ENCODE data around the gene MEIS3.

MEIS3 gene

DNA sequence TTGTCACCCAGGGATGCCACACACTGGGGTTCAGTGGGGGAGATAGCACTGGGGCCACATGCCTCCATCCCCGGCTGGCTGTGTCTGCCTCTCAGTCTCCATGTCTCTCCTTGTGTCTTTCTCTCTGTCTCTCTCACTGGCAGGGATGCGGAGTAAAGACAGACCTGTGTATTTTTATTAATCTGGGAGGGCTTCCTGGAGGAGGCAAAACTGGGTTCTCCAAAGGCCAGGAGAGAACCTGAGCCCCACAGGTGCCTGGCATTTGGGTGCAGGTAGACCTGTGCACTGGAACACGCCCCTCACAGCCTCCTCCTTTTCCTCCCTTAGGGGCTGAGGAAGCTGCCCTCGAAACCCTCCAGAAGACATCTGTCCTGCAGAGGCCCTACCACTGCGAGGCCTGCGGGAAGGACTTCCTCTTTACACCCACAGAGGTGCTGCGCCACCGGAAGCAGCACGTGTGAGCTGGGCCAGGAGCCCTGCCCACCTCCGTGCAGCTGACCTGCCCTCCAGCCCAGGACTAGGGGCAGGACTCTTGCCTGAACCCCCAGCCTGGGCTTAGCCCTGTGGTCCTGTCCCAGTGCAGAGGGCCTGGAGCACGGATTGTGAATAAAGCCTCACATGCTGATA is 37.6 kb downstream of the MEIS3 start:
- Histone ChIP-seq H3K36me3 (ENCODE audit: low read depth) (peaks cover 17% of the 10 kb centered on the region), H3K27ac (ENCODE audit: poor library complexity, severe bottlenecking) (no peak overlapping the region)

DNA sequence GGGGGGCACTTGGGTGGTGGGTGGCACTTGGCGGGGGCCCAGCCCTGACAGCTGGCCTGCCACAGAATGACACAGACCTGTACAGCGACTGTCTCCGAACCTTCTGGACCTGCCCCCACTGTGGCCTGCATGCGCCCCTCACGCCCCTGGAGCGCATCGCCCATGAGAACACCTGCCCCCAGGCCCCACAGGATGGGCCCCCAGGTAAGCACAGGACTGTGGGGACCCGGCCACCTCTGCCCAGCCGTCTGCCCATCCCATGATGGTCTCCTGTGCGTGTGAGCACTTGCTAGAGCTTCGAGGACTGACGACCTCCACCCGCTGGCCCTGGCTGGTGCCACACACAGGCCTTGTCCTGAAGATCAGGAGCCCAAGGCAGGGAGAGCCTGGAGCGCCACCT is 38.2 kb downstream of the MEIS3 start:
- TF ChIP-seq, protein P1, sequence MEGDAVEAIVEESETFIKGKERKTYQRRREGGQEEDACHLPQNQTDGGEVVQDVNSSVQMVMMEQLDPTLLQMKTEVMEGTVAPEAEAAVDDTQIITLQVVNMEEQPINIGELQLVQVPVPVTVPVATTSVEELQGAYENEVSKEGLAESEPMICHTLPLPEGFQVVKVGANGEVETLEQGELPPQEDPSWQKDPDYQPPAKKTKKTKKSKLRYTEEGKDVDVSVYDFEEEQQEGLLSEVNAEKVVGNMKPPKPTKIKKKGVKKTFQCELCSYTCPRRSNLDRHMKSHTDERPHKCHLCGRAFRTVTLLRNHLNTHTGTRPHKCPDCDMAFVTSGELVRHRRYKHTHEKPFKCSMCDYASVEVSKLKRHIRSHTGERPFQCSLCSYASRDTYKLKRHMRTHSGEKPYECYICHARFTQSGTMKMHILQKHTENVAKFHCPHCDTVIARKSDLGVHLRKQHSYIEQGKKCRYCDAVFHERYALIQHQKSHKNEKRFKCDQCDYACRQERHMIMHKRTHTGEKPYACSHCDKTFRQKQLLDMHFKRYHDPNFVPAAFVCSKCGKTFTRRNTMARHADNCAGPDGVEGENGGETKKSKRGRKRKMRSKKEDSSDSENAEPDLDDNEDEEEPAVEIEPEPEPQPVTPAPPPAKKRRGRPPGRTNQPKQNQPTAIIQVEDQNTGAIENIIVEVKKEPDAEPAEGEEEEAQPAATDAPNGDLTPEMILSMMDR (IDR thresholded peaks at IDR 0.05; ENCODE audit: poor library complexity, severe bottlenecking) = no peak
- H3K4me1 ChIP-seq (ENCODE audit: insufficient read depth, poor library complexity, severe bottlenecking) = no peaks in the 10 kb centered on the region

More for the DNA sequence above, 37.6 kb downstream of the MEIS3 start:
- no peak for DNase-seq (ENCODE audit: low spot score)
- Histone ChIP-seq H3K4me3 (ENCODE audit: severe bottlenecking) (no peak overlapping the region), H3K4me1 (ENCODE audit: insufficient read depth, poor library complexity, severe bottlenecking) (no peaks in the 10 kb centered on the region), H3K9me3 (ENCODE audit: severe bottlenecking) (no peaks in the 10 kb centered on the region), H3K27me3 (ENCODE audit: insufficient read depth, poor library complexity, severe bottlenecking) (no peaks in the 10 kb centered on the region)
- TF ChIP-seq, protein P1 (IDR thresholded peaks at IDR 0.05; ENCODE audit: poor library complexity, severe bottlenecking) = no peak
- ATAC-seq (ENCODE audit: low read depth) = no peak

DNA sequence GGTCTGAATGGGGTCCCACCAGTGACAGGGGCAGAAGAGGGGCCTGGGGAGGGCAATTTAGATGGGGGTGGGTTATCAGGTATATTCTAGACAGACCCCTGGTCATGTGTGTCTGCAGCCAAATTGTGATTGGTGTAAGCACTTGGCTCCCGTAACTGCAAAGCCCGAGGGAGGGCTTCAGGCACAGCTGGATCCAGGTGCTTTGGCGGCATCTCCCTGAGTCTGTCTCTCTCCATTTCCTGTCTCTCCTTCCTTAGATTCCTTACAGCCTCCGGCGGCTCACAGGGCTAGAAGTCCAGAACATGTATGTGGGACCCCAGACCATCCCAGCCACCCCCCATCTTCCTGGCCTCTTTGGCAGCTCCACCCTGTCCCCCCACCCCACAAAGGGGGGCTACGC is 38.8 kb downstream of the MEIS3 start:
- H3K4me3 ChIP-seq (ENCODE audit: severe bottlenecking) = no peak overlapping the region
- H3K4me1 ChIP-seq (ENCODE audit: insufficient read depth, poor library complexity, severe bottlenecking) = no peaks in the 10 kb centered on the region
- no peak for DNase-seq (ENCODE audit: low spot score)
- peaks cover 29% of the 10 kb centered on the region for H3K36me3 ChIP-seq (ENCODE audit: low read depth)
- TF ChIP-seq, protein P1 (IDR thresholded peaks at IDR 0.05; ENCODE audit: poor library complexity, severe bottlenecking) = no peak
- H3K27me3 ChIP-seq (ENCODE audit: insufficient read depth, poor library complexity, severe bottlenecking) = no peaks in the 10 kb centered on the region
- H3K9me3 ChIP-seq (ENCODE audit: severe bottlenecking) = no peaks in the 10 kb centered on the region
- ATAC-seq (ENCODE audit: low read depth) = no peak
- no peak overlapping the region for H3K27ac ChIP-seq (ENCODE audit: poor library complexity, severe bottlenecking)

More for the DNA sequence above, 38.2 kb downstream of the MEIS3 start:
- DNase-seq (ENCODE audit: low spot score) (no peak), ATAC-seq (ENCODE audit: low read depth) (no peak)
- Histone ChIP-seq H3K9me3 (ENCODE audit: severe bottlenecking) (no peaks in the 10 kb centered on the region), H3K27ac (ENCODE audit: poor library complexity, severe bottlenecking) (no peak overlapping the region), H3K4me3 (ENCODE audit: severe bottlenecking) (no peak overlapping the region), H3K36me3 (ENCODE audit: low read depth) (peaks cover 24% of the 10 kb centered on the region), H3K27me3 (ENCODE audit: insufficient read depth, poor library complexity, severe bottlenecking) (no peaks in the 10 kb centered on the region)

DNA sequence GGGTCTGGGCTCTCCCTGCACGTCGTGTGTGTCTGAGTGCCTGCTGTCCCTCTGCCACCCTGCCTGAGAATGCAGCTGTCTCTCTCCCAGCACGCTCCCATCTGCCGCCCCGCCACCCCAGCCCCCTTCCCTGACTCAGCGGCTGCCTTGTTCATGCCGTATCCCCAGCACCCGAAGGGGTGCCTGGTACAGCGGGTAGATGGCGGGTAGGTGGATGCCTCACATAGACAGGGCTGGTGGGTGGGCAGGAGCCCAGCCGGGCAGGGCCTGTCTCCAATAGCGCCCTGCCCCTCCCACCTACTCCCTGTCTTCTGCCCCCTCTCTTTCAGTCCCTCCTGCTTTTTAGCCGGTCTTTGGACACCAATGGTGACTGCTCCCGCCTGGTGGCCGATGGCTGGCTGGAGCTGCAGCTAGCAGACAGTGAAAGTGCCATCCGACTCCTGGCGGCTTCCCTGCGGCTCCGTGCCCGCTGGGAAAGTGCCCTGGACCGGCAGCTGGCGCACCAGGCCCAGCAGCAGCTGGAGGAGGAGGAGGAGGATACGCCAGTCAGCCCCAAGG is 39.9 kb downstream of the MEIS3 start:
- TF ChIP-seq, protein P1 (IDR thresholded peaks at IDR 0.05; ENCODE audit: poor library complexity, severe bottlenecking) = no peak
- Histone ChIP-seq H3K27ac (ENCODE audit: poor library complexity, severe bottlenecking) (no peak overlapping the region), H3K4me1 (ENCODE audit: insufficient read depth, poor library complexity, severe bottlenecking) (no peaks in the 10 kb centered on the region), H3K36me3 (ENCODE audit: low read depth) (peaks cover 40% of the 10 kb centered on the region), H3K27me3 (ENCODE audit: insufficient read depth, poor library complexity, severe bottlenecking) (no peaks in the 10 kb centered on the region), H3K4me3 (ENCODE audit: severe bottlenecking) (no peak overlapping the region), H3K9me3 (ENCODE audit: severe bottlenecking) (no peaks in the 10 kb centered on the region)
- DNase-seq (ENCODE audit: low spot score) (peak; percentile 32), ATAC-seq (ENCODE audit: low read depth) (no peak)

DNA sequence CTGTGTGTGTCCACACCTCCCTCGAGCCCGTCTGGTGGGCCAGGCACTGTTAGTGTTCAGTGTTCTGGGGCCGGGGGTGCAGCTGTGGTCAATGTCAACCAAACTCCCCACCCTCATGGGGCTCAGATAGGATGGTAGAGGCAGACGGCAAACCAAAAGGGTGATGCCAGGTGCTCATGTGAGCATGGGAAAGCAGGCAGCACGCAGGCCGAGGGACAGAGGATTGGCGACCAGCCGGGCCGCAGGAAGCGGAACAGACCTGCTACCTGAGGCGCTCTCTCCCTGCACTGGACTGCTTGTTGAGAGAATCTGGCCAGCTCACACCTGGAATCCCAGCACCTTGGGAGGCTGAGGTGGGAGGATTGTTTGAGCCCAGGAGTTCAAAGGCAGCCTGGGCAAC is 41.1 kb downstream of the MEIS3 start:
- ATAC-seq (ENCODE audit: low read depth) (no peak), DNase-seq (ENCODE audit: low spot score) (peak; percentile 42)
- Histone ChIP-seq H3K36me3 (ENCODE audit: low read depth) (peaks cover 52% of the 10 kb centered on the region), H3K4me1 (ENCODE audit: insufficient read depth, poor library complexity, severe bottlenecking) (no peaks in the 10 kb centered on the region), H3K27ac (ENCODE audit: poor library complexity, severe bottlenecking) (no peak overlapping the region), H3K4me3 (ENCODE audit: severe bottlenecking) (no peak overlapping the region), H3K27me3 (ENCODE audit: insufficient read depth, poor library complexity, severe bottlenecking) (no peaks in the 10 kb centered on the region), H3K9me3 (ENCODE audit: severe bottlenecking) (no peaks in the 10 kb centered on the region)
- TF ChIP-seq, protein P1 (IDR thresholded peaks at IDR 0.05; ENCODE audit: poor library complexity, severe bottlenecking) = no peak
